ENCODE data around the gene NUDT3. TPM values are rescaled to one million over a fixed set of nuclear protein-coding genes. Genes with fewer than 3 reads are reported as not detected.

NUDT3 gene
- total RNA-seq, 1 donor from 2014 or later, result 38.2 TPM

GRCh38 chr6:34310817-34311216 lies 81.7 kb downstream of the NUDT3 start:
- no peak for DNase-seq (ENCODE audit: low spot score)
- intact Hi-C loops (cut with DNase I), result no loop called here

GRCh38 chr6:34308483-34308882 lies 84.0 kb downstream of the NUDT3 start:
- no peak for DNase-seq (ENCODE audit: low spot score)
- intact Hi-C loops (cut with DNase I), result no loop called here

- DNase-seq (ENCODE audit: low spot score), result no peak
- intact Hi-C loops (cut with DNase I), result no loop called here
These were observed 86.3 kb downstream of the NUDT3 start for GRCh38 chr6:34305982-34306708.

- no peak for DNase-seq (ENCODE audit: low spot score)
- intact Hi-C loops (cut with DNase I), result no loop called here
These were observed 87.0 kb downstream of the NUDT3 start for GRCh38 chr6:34305497-34305896.

GRCh38 chr6:34304164-34304563 lies 88.3 kb downstream of the NUDT3 start:
- no peak for DNase-seq (ENCODE audit: low spot score)
- intact Hi-C loops (cut with DNase I), result loop anchor here (5.0 kb wide), 1 partner anchor 88 kb away; the partner anchor contains the start of gene NUDT3

GRCh38 chr6:34302929-34303328 lies 89.5 kb downstream of the NUDT3 start:
- intact Hi-C loops (cut with DNase I), result loop anchor here (5.0 kb wide), 1 partner anchor 89 kb away; the partner anchor contains the start of gene NUDT3
- no peak for DNase-seq (ENCODE audit: low spot score)

GRCh38 chr6:34301408-34301807 lies 91.1 kb downstream of the NUDT3 start:
- intact Hi-C loops (cut with DNase I), result loop anchor here (5.0 kb wide), 1 partner anchor 91 kb away; the partner anchor contains the start of gene NUDT3
- DNase-seq (ENCODE audit: low spot score), result peak; percentile 79

GRCh38 chr6:34300332-34300751 lies 92.1 kb downstream of the NUDT3 start:
- intact Hi-C loops (cut with DNase I), result loop anchor here (5.0 kb wide), 1 partner anchor 92 kb away; the partner anchor contains the start of gene NUDT3
- DNase-seq (ENCODE audit: low spot score), result no peak

- no peak for DNase-seq (ENCODE audit: low spot score)
- intact Hi-C loops (cut with DNase I), result no loop called here
These were observed 93.5 kb downstream of the NUDT3 start for GRCh38 chr6:34298941-34299340.

GRCh38 chr6:34295721-34296120 lies 96.7 kb downstream of the NUDT3 start:
- intact Hi-C loops (cut with DNase I), result no loop called here
- DNase-seq (ENCODE audit: low spot score), result no peak

- DNase-seq (ENCODE audit: low spot score), result no peak
These were observed 99.5 kb downstream of the NUDT3 start for GRCh38 chr6:34292954-34293353.

GRCh38 chr6:34289137-34289536 lies 103.3 kb downstream of the NUDT3 start:
- intact Hi-C loops (cut with DNase I), result loop anchor here (5.0 kb wide), 1 partner anchor 53 kb away; no protein-coding TSS in a partner anchor

More at GRCh38 chr6:34292954-34293353, 99.5 kb downstream of the NUDT3 start:
- intact Hi-C loops (cut with DNase I), result no loop called here

GRCh38 chr6:34288581-34288980 lies 103.9 kb downstream of the NUDT3 start:
- DNase-seq (ENCODE audit: low spot score), result no peak
- intact Hi-C loops (cut with DNase I), result loop anchor here (5.0 kb wide), 1 partner anchor 54 kb away; no protein-coding TSS in a partner anchor

More at GRCh38 chr6:34289137-34289536, 103.3 kb downstream of the NUDT3 start:
- DNase-seq (ENCODE audit: low spot score), result no peak

- intact Hi-C loops (cut with DNase I), result loop anchor here (5.0 kb wide), 1 partner anchor 57 kb away; no protein-coding TSS in a partner anchor
- DNase-seq (ENCODE audit: low spot score), result no peak
These were observed 106.9 kb downstream of the NUDT3 start for GRCh38 chr6:34285448-34286164.

- DNase-seq (ENCODE audit: low spot score), result peak; percentile 86
- intact Hi-C loops (cut with DNase I), result loop anchor here (5.0 kb wide), 1 partner anchor 57 kb away; no protein-coding TSS in a partner anchor
These were observed 107.7 kb downstream of the NUDT3 start for GRCh38 chr6:34284563-34285447.

- no peak for DNase-seq (ENCODE audit: low spot score)
- intact Hi-C loops (cut with DNase I), result no loop called here
These were observed 110.7 kb downstream of the NUDT3 start for GRCh38 chr6:34281702-34282334.

- intact Hi-C loops (cut with DNase I), result no loop called here
- no peak for DNase-seq (ENCODE audit: low spot score)
These were observed 112.3 kb downstream of the NUDT3 start for GRCh38 chr6:34280216-34280615.

GRCh38 chr6:34278833-34279232 lies 113.6 kb downstream of the NUDT3 start:
- intact Hi-C loops (cut with DNase I), result no loop called here

GRCh38 chr6:34277763-34278112 lies 114.7 kb downstream of the NUDT3 start:
- DNase-seq (ENCODE audit: low spot score), result no peak
- intact Hi-C loops (cut with DNase I), result no loop called here

More at GRCh38 chr6:34278833-34279232, 113.6 kb downstream of the NUDT3 start:
- DNase-seq (ENCODE audit: low spot score), result no peak
